H54 (cell line): ENCODE results near the gene KCNQ1.

Experiments used
- DNase-seq: peaks from one replicate; pipeline ENCODE4 v3.0.0; 2011; ENCODE audit warnings: low spot score, mixed read lengths; ENCODE audit not compliant: insufficient read length
- FAIRE-seq: peaks from 3 replicates; lab custom pipeline; 2011; peaks lifted over from hg19 to GRCh38; lab: Jason Lieb, UNC
- POLR2A ChIP-seq: IDR thresholded peaks from 2 replicates; pipeline ENCODE4 v1.6.1; 2011; ENCODE audit warnings: low read depth, mild to moderate bottlenecking, low read length

Gene KCNQ1

DNA sequence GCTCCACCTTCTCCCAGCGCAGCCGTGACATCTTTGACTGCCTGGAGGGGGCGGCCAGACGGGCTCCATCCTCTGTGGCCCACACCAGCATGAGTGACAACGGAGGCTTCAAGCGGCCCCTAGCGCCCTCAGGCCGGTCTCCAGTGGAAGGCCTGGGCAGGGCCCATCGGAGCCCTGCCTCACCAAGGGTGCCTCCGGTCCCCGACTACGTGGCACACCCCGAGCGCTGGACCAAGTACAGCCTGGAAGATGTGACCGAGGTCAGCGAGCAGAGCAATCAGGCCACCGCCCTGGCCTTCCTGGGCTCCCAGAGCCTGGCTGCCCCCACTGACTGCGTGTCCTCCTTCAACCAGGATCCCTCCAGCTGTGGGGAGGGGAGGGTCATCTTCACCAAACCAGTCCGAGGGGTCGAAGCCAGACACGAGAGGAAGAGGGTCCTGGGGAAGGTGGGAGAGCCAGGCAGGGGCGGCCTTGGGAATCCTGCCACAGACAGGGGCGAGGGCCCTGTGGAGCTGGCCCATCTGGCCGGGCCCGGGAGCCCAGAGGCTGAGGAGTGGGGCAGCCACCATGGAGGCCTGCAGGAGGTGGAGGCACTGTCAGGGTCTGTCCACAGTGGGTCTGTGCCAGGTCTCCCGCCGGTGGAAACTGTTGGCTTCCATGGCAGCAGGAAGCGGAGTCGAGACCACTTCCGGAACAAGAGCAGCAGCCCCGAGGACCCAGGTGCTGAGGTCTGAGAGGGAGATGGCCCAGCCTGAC, 41.7 kb upstream of the KCNQ1 start:
- TF ChIP-seq POLR2A: no peak
- DNase-seq: no peak
- FAIRE-seq: no peak

DNA sequence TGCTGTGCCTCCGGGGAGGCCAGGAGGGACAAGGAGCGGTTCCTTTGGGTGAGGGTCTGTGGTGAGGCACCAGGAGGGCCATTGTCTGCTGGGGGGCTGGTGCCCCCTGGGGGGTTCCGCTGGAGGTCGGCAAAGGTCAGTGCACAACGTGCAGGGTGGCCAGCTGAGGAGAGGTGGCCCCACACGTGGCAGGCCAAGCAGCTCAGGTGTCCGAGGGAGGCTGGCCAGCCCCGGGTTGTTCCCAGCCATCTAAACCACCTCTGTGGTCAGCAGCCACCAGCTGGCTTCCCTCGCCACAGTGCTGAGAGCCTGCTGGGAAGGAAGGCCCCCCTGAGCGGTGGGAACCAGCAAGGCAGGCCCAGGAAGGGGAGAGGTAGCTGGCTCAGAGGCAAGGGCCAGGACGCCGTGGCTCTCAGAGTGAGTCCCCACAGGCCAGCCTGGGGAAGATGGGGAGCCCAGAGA, 40.0 kb upstream of the KCNQ1 start:
- no peak for DNase-seq
- FAIRE-seq: no peak
- no peak for TF ChIP-seq POLR2A

DNA sequence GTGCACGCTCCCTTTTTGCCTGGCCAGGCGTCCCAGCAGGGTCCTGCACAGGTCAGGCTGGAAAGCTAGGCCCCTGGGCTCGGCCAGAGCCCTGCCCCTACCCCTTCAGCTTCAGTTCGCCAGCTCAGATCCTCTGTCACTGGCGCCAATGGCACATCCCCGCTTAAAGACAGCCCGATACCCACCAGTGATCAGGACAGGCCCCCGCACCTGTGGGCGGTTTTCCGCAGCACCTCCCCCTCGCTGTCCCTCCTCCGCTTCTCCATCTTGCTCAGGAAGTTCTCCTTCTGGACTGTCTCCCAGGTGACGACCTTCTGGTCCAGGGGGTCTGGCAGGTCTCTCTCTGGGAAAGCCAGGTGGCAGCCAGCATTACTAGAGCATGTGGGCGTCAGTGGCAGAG, 38.4 kb upstream of the KCNQ1 start:
- DNase-seq: no peak
- TF ChIP-seq POLR2A: no peak
- FAIRE-seq: no peak

DNA sequence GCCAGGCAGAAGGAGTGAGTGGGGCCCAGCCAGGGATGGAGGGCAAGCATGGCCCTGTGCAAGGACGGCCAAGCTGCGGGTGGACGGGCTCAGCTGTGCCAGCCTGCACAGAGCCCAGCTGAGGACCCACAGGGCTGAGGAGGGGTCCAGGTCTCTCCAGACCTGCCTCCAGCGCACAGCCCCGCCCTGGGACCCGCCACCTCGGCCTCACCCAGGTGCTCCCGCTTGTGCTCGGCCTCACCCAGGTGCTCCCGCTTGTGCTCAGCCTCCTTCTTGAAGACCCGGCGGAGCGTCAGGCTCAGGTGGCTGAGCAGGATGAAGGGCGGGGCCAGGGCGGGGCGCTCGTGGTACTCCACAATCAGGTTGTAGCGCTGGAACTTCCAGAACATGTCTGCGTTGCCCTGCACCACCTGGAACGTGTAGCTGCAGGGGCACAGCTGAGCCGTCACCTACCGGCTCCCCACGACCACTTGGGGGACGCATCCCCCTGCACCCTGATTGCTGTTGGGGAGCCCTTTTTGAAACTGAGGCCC, 37.9 kb upstream of the KCNQ1 start:
- FAIRE-seq (no peak), DNase-seq (no peak)
- TF ChIP-seq POLR2A: no peak

DNA sequence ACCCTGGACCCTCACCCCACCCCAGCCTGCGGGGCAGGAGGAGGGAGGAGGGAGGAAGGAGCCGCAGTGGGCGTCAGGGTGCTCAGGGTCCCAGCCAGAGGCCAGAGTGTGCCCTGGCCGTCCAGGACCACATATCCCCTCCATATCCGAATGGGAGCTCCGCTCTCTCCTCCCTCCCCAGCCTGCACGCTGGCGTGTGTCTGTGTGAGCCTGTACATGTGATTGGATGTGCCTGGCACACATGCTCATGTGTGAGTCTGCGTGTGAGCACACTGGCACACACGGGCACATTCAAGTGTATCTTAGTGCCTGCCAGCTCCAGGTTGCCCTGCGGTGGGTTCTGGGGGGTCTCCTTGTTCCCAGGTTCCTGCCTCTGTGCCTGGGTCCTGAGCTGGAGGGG, 36.1 kb upstream of the KCNQ1 start:
- no peak for FAIRE-seq

DNA sequence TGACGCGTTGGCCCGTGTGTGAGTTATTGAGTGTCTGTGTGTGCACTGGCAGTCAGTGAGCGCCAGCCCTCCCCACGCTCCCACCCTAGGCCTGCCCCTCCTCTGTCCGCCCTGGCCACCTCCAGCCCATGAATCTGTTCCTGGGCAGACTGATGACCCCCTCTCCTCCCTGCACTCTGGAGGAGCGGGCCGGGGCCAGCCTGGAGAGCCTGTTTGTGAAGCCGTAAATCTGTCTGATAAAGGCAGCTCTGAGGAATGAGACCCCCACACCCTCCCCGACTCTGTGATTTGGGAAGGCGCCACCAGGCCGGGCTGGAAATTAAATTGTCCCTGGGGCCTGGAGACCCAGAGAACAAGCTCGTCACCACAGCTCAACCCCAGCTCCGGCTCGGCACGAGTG, 35.7 kb upstream of the KCNQ1 start:
- no peak for FAIRE-seq
- no peak for DNase-seq
- TF ChIP-seq POLR2A: no peak

More for the DNA sequence above, 36.1 kb upstream of the KCNQ1 start:
- DNase-seq: no peak
- TF ChIP-seq POLR2A: no peak

DNA sequence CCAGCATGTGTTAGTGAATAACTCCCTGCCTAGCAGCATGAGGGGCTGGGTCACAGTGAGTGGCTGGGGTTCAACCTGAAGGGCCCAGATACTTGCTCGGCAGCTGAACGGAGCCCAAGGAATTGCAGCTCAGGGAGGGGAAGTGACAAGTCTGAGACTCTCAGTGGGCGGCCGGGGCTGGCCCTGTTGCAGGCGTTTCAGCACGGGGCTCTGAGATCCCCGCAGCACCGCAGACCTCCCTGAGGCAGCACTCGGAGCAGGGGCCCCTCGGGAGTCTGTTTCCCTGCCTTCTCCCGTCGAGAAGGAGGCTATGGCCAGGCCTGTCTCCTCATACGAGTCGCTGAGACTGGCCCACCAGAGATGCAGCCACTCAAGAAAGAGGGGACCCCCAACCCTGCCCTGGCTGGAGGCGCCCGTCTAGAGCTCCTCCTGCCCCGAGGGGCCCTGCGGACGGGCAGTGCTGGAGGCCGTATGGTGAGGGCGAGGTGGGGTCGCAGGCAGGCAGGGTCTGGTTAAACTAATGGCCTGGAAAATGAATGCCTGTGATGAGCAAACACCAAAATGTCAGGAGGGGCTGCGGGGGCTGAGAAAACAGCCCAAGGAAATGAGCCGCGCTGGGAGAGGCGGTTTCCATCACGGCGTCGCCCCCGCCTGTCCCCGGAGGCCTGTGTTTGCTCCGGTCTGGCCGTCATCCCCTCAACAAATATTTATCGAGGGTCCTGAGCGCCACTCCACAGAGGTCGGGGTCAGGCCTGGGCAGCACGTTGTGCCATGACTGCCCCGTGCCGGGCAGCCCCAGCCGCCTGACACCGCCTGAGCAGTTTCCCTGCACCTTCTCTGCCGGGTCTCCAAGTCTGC, 35.0 kb upstream of the KCNQ1 start:
- TF ChIP-seq POLR2A: no peak
- FAIRE-seq: no peak
- no peak for DNase-seq

DNA sequence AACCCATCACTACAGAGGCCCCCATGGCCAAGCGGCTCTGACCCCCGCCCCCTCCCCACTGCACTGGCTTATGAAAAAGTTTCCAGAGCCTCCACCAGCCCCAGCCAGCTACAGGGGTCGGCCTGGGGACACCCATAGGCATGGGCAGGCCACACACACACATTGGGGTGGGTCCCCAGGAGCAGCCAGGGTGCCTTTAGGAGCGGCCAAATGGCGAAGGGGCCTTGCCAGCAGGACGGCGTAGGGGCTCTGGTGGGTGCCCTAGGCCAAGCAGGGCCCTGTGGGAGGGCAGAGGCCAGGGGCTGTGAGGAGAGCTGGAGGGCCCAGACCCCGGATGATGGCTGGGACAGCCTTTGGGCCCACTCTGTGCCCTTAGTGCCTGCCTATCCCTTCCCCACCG, 34.2 kb upstream of the KCNQ1 start:
- DNase-seq (no peak), FAIRE-seq (no peak)
- TF ChIP-seq POLR2A: no peak

DNA sequence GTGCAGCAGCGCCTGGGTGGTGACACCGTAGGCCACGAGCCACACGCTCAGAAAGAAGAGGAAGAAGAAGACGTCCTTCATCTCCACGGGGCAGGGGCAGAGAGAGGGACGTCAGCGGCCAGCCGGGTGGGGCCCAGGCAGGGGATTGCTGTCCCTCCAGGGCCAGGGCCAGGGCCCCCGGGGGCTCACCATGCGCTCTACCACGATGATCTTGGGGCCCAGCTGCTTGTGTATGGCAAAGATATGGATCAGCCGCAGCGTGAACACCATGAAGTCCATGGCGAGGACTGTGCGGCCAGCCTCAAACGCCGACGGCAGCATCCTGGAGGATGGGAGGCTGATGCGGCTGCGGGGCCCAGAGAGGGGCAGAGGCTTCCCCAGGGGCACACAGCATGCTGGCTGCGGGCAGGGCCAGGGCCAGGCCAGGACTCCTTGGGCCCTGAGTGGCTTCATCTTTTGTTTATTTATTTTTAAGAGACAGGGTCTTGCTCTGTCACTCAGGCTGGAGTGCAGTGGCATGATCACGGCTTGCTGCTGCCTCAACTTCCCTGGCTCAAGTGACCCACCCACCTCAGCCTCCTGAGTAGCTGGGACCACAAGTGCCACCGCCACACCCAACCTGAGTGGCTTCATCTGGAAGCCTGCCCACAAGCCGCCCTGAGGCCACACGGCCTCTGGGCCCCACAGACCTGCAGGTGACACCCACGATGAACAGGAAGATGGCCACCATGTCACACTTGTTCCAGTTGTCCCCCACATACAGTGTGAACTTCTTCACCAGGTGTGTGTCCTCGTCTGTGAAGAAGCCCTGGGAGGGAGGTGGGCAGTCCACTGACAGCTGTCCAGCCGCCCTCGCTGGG, 33.1 kb upstream of the KCNQ1 start:
- no peak for DNase-seq
- no peak for TF ChIP-seq POLR2A
- no peak for FAIRE-seq

DNA sequence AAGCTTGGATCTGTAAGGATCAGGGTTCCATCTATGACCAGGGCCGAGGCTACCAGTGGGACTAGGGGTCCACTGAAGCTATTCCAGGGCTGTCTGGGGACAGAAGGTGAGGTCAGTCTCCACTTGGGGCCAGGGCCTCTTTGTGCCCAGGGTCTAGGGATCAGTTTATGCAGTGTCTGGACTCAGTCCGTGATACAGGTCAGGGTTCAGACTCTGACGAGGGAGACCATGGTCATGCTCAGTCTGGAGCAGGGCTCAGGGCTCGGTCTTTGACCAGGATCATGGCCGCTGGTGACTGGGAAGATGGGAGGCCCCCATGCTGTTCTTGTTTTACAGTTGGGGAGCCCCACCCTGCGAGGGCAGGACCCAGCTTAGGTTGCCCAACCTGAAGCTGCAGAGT, 32.5 kb upstream of the KCNQ1 start:
- no peak for FAIRE-seq
- TF ChIP-seq POLR2A: no peak
- DNase-seq: no peak

DNA sequence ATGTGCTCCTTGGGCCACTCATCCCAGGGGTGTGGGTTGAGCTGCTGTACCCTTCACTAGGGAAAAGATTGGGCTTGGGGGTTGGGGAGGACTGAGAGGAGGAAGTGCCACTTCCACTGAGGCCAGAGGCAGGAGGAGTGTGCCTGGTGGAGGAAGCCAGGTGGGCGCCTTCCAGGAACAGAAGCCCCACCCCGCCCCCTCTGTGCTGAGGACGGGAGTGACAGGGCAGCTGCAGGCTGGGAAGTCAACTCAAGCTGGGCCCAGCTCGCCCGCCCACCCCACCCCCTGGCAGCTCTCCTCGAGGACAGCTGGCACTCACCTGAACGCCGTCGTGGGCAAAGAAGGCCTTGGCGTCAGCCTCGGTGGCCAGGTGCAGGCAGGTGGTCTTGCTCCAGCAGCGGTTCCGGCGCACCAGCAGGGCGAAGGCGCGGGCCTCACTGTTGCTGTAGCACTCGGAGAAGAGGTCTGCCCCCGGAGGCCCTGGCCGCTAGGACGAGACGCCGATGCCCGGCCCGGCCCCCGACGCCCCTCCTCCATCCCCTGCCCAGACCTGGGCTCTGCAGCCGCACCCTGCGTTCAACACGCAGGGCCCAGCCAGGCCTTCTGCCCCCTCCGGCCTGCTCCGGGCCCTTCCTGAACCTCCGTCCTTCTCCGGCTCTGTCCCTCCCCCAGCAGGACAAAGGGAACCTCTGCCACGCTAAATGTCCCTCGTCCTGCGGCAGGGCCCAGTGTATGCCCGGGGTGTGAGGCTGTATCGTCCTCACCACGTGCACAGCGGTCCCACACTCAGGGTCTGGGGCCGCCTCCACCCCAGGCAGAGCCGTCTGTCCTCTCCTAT, 30.8 kb upstream of the KCNQ1 start:
- no peak for DNase-seq
- FAIRE-seq: no peak
- TF ChIP-seq POLR2A: no peak

DNA sequence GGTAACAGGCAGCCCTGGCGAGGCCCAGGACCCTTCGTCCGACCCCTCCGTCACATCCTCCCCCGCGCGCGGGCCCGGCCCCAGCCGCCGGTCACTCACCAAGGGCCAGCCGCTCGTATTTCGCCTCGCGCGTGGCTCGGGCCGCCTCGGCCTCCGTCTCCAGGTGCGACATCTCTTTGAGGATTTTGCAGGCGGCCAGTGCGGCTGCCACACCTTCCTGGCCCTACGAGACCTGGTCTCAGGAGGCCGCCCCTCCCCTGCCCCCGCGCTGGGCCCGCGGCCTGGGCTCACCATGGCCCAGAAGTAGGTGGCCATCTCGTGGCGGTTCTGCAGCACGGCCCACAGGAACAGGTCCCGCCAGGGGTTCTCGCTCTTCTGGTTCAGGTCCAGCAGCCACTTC, 30.2 kb upstream of the KCNQ1 start:
- FAIRE-seq (no peak), DNase-seq (no peak)
- TF ChIP-seq POLR2A: no peak

DNA sequence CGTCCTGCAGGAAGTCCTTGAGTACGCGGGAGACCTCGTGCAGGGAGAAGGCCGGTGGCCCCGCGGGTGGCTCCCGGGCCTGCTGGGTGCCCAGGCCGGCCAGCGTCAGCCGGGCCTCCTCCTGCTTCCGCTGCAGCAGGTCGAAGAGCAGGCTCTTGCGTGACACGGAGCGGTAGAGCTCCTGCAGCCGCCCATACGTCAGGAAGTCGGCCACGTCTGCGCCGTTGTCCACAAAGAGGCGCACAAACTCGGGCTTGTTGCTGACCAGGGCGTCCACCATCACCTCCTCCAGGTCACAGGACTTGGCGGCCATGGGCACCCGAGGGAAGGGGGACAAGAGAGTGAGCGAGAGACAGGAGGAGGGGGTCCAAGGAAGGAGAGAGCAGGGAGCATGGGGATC, 29.6 kb upstream of the KCNQ1 start:
- DNase-seq (no peak), FAIRE-seq (no peak)
- no peak for TF ChIP-seq POLR2A
